Nephron progenitor cell (in vitro differentiated cells): ENCODE measurements around the gene METTL5.
"Not testable (repeated sequence)": the region's sequence is repeated elsewhere in the genome, so short reads cannot be mapped to it uniquely, and the experiment has no call there.

Experiments used
- DNase-seq: peaks from one replicate; pipeline ENCODE4 v3.0.0; 2021
- H3K27ac Mint-ChIP-seq: 2 replicates; pipeline ENCODE4 v1.8.0; 2021; ENCODE audit warnings: mild to moderate bottlenecking, moderate library complexity, mixed read lengths
- H3K27me3 Mint-ChIP-seq: 2 replicates; pipeline ENCODE4 v1.8.0; 2021; ENCODE audit warnings: mild to moderate bottlenecking, low read depth, mixed read lengths; ENCODE audit not compliant: poor library complexity
- H3K36me3 Mint-ChIP-seq: 2 replicates; pipeline ENCODE4 v1.8.0; 2021; ENCODE audit warnings: low read depth, mixed read lengths
- H3K4me1 Mint-ChIP-seq: 2 replicates; pipeline ENCODE4 v1.8.0; 2021; ENCODE audit warnings: mixed read lengths
- H3K4me3 Mint-ChIP-seq: 2 replicates; pipeline ENCODE4 v1.8.0; 2021; ENCODE audit warnings: mild to moderate bottlenecking, moderate library complexity, mixed read lengths
- H3K9me3 Mint-ChIP-seq: 2 replicates; pipeline ENCODE4 v1.8.0; 2021; ENCODE audit warnings: mild to moderate bottlenecking, moderate library complexity, mixed read lengths
- CTCF ChIP-seq: fragments of 200-600 bp; sonication (generic); IDR thresholded peaks from 2 replicates; pipeline ENCODE4 v1.5.0; 2021; ENCODE audit warnings: antibody characterized with exemption

The METTL5 gene

GRCh38 chr2:169824373-169825333, at the start of gene METTL5:
TSS of gene METTL5 (minus strand) at chr2:169824905. CDS start at chr2:169824597, 308 bp downstream.
- Mint-ChIP-seq H3K4me1 (peaks cover 44% of the 10 kb centered on the region), H3K27ac (peak within 1 kb of the TSS; percentile 10), H3K36me3 (peaks cover 26% of the 10 kb centered on the region), H3K9me3 (no peaks in the 10 kb centered on the region), H3K27me3 (peaks cover 2% of the 10 kb centered on the region), H3K4me3 (peak within 1 kb of the TSS; percentile 93)
- DNase-seq, result peak; percentile 88
- peak; percentile 83 for TF ChIP-seq CTCF

- peaks cover 32% of the 10 kb centered on the region for H3K36me3 Mint-ChIP-seq
- no peak overlapping the region for H3K27ac Mint-ChIP-seq
- no peaks in the 10 kb centered on the region for H3K4me1 Mint-ChIP-seq
- H3K27me3 Mint-ChIP-seq, result no peaks in the 10 kb centered on the region
- no peak for TF ChIP-seq CTCF
- no peak for DNase-seq
- H3K4me3 Mint-ChIP-seq, result no peak overlapping the region
- H3K9me3 Mint-ChIP-seq, result peaks cover 3% of the 10 kb centered on the region
These were observed 47.3 kb upstream of the METTL5 start for GRCh38 chr2:169871994-169872393.

GRCh38 chr2:169871369-169871768, 46.7 kb upstream of the METTL5 start:
- H3K4me1 Mint-ChIP-seq, DNase-seq, H3K9me3 Mint-ChIP-seq, H3K27ac Mint-ChIP-seq, H3K4me3 Mint-ChIP-seq, H3K27me3 Mint-ChIP-seq: not testable (repeated sequence)
- H3K36me3 Mint-ChIP-seq, result peaks cover 25% of the 10 kb centered on the region

- H3K27ac Mint-ChIP-seq, result no peak overlapping the region
- DNase-seq, result no peak
- TF ChIP-seq CTCF, result no peak
- H3K27me3 Mint-ChIP-seq, result no peaks in the 10 kb centered on the region
- no peaks in the 10 kb centered on the region for H3K4me1 Mint-ChIP-seq
- H3K9me3 Mint-ChIP-seq, result peaks cover 10% of the 10 kb centered on the region
- no peak overlapping the region for H3K4me3 Mint-ChIP-seq
- peaks cover 14% of the 10 kb centered on the region for H3K36me3 Mint-ChIP-seq
These were observed 44.2 kb upstream of the METTL5 start for GRCh38 chr2:169868951-169869350.

- Mint-ChIP-seq H3K4me1 (no peaks in the 10 kb centered on the region), H3K9me3 (peaks cover 10% of the 10 kb centered on the region), H3K4me3 (no peak overlapping the region), H3K36me3 (peaks cover 21% of the 10 kb centered on the region), H3K27ac (no peak overlapping the region), H3K27me3 (no peaks in the 10 kb centered on the region)
- no peak for TF ChIP-seq CTCF
- no peak for DNase-seq
These were observed 42.9 kb upstream of the METTL5 start for GRCh38 chr2:169867579-169867978.

- Mint-ChIP-seq H3K36me3 (peaks cover 32% of the 10 kb centered on the region), H3K9me3 (peaks cover 14% of the 10 kb centered on the region)
- H3K27me3 Mint-ChIP-seq, H3K4me1 Mint-ChIP-seq, DNase-seq, H3K4me3 Mint-ChIP-seq, H3K27ac Mint-ChIP-seq: not testable (repeated sequence)
These were observed 41.5 kb upstream of the METTL5 start for GRCh38 chr2:169866230-169866629.

- Mint-ChIP-seq H3K27ac (no peak overlapping the region), H3K4me1 (no peaks in the 10 kb centered on the region), H3K9me3 (peaks cover 13% of the 10 kb centered on the region), H3K36me3 (peaks cover 36% of the 10 kb centered on the region), H3K4me3 (no peak overlapping the region), H3K27me3 (no peaks in the 10 kb centered on the region)
- no peak for TF ChIP-seq CTCF
- DNase-seq, result no peak
These were observed 40.8 kb upstream of the METTL5 start for GRCh38 chr2:169865492-169865891.
